ENCODE data around the gene NHS. TPM values are rescaled to one million over a fixed set of nuclear protein-coding genes. Genes with fewer than 3 reads are reported as not detected.

NHS gene
- total RNA-seq, 4 donors from 2014 or later = 5.0 to 8.7 (median 6.2) TPM

DNA sequence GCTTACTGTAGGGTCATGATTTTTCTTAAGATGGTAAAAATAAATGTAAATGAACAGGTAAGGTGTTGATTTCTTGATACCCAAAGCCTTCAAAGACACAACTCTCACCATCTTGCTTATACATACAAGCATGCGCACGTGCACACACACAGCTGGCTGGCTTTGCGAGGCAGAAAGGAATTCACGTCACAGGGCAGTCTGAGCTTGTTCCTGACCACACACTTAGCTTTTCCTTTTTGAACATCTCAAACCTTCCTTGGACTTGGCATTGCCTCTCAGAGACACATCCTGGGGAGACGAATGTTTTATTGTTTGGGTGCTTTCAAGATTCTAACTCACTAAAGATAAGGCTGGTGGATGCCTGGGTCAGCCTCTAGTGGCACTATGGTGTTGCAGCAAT is 175.0 kb downstream of the NHS start:
- peaks cover 0 to 42% (median 14%) of the 10 kb centered on the region in 4 donors for H3K4me1 ChIP-seq
- no peak for DNase-seq (ENCODE audit: extremely low spot score)
- intact Hi-C loops (cut with DNase I) = no loop called here
- no peaks in the 10 kb centered on the region for H3K36me3 ChIP-seq
- no peak overlapping the region for H3K27ac ChIP-seq (replicated peaks in 1 of 4)
- WGBS = 82% methylated on average over 5 of the region's 5 CpGs
- no peak overlapping the region for H3K4me3 ChIP-seq
- H3K9me3 ChIP-seq = no peaks in the 10 kb centered on the region
- no peaks in the 10 kb centered on the region for H3K27me3 ChIP-seq
- TF ChIP-seq EP300 (IDR thresholded peaks at IDR 0.05) (no peak), POLR2A (IDR thresholded peaks at IDR 0.05; ENCODE audit: low read depth) (no peak), CTCF (IDR thresholded peaks at IDR 0.05) (no peak)

DNA sequence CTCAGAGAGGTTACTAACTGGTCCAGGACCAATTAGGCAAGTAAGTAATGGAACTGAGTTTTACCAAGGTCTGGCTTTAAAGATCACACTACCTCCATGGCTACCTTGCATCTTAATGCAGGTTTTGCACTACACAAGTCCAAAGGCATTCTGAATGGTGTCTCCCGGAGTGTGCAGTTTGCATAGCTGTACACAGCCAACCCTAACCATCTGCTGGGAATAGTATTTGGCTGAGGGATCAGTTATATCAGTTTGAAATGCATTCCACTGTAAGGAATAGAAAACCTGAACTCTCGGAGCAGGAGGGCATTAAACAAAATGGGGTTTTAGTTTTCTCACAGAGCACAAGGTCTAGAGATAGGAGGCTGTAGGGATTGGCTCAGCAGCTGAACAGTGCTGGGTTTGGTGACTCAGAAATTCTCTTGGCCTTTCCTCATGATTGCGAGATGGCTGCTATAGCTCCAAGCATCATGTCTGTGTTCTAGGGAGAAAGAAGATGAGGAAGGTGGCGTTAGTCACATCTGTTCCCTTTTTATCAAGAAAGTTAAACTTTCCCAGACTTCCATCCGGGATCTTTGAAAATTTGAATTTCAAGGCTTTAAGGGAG is 177.1 kb downstream of the NHS start:
- Histone ChIP-seq H3K27me3 (no peaks in the 10 kb centered on the region), H3K4me1 (peaks cover 0 to 52% (median 19%) of the 10 kb centered on the region in 4 donors), H3K27ac (replicated peaks in 1 of 4) (no peak overlapping the region), H3K9me3 (no peaks in the 10 kb centered on the region), H3K4me3 (no peak overlapping the region), H3K36me3 (no peaks in the 10 kb centered on the region)
- no peak for TF ChIP-seq CTCF (IDR thresholded peaks at IDR 0.05)
- TF ChIP-seq EP300 (IDR thresholded peaks at IDR 0.05) = no peak
- TF ChIP-seq POLR2A (IDR thresholded peaks at IDR 0.05; ENCODE audit: low read depth) = no peak
- no peak for TF ChIP-seq POLR2AphosphoS5 (IDR thresholded peaks at IDR 0.05)
- WGBS = 80% methylated on average over 5 of the region's 5 CpGs
- intact Hi-C loops (cut with DNase I) = no loop called here
- DNase-seq (ENCODE audit: extremely low spot score) = no peak

GRCh38 chrX:17553469-17553868 is 178.5 kb downstream of the NHS start:
- intact Hi-C loops (cut with DNase I) = no loop called here
- whole genome bisulfite sequencing = 62% methylated on average over 6 of the region's 6 CpGs
- Histone ChIP-seq H3K27me3 (no peaks in the 10 kb centered on the region), H3K4me3 (no peak overlapping the region), H3K36me3 (no peaks in the 10 kb centered on the region), H3K27ac (replicated peaks in 1 of 4) (peak overlapping the region in 1 of 4 donors; percentile 26), H3K9me3 (no peaks in the 10 kb centered on the region), H3K4me1 (peaks cover 0 to 45% (median 17%) of the 10 kb centered on the region in 4 donors)
- no peak for DNase-seq (ENCODE audit: extremely low spot score)
- no peak for TF ChIP-seq CTCF (IDR thresholded peaks at IDR 0.05)
- no peak for TF ChIP-seq POLR2AphosphoS5 (IDR thresholded peaks at IDR 0.05)
- TF ChIP-seq POLR2A (IDR thresholded peaks at IDR 0.05; ENCODE audit: low read depth) = no peak
- TF ChIP-seq EP300 (IDR thresholded peaks at IDR 0.05) = no peak

DNA sequence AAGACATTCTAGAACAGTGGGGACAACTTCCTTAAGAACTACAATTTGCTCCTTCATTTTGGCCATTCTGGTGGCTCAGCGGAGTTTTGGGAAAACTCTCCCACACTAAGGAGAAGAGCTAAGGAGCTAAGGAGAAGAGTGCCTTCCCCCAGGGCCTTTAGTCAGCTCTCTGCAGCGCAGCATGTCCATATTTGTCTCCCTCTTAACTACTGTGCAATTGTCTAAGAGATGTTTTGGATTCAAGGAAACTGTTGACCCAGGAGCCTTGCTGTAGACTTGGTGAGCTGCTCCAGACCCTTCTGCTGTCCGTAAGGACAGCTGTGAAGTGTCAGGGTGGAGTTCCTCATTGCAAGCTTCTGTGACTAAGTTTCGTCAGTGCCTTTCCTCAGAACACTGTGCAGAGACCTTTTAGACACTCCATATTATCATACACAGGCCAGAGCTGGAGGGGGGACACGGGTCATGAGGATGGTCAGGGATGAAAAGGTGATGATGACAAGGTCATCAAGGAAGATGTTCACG is 179.0 kb downstream of the NHS start:
- intact Hi-C loops (cut with DNase I) = no loop called here
- 64% methylated on average over 6 of the region's 6 CpGs for WGBS
- peak overlapping the region in 1 of 4 donors; percentile 26 for H3K27ac ChIP-seq (replicated peaks in 1 of 4)
- H3K4me3 ChIP-seq = no peak overlapping the region
- TF ChIP-seq CTCF (IDR thresholded peaks at IDR 0.05) = no peak
- TF ChIP-seq POLR2A (IDR thresholded peaks at IDR 0.05; ENCODE audit: low read depth) = no peak
- no peak for TF ChIP-seq EP300 (IDR thresholded peaks at IDR 0.05)
- peak in 1 of 2 donors; percentile 34 for TF ChIP-seq POLR2AphosphoS5 (IDR thresholded peaks at IDR 0.05)
- no peak for DNase-seq (ENCODE audit: extremely low spot score)
- H3K36me3 ChIP-seq = no peaks in the 10 kb centered on the region
- H3K4me1 ChIP-seq = peaks cover 0 to 41% (median 17%) of the 10 kb centered on the region in 4 donors
- no peaks in the 10 kb centered on the region for H3K9me3 ChIP-seq
- no peaks in the 10 kb centered on the region for H3K27me3 ChIP-seq

DNA sequence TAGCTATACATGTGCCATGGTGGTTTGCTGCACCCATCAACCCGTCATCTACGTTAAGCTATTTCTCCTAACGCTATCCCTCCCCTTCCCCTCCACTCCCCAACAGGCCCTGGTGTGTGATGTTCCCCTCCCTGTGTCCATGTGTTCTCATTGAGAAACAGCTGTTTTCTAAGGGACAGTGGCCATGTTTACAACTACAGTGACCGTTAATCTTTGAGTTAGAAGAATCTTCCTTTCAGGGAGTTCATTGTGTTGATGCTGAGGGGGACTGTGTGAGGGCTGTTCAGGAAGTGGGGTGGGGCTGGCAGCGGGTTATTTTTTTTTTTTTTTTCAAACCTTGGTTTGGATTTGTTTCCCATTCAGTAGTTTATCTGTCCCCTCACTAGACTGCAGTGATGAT is 179.9 kb downstream of the NHS start:
- no peak for DNase-seq (ENCODE audit: extremely low spot score)
- H3K27ac ChIP-seq (replicated peaks in 1 of 4) = no peak overlapping the region
- H3K27me3 ChIP-seq = no peaks in the 10 kb centered on the region
- no peaks in the 10 kb centered on the region for H3K9me3 ChIP-seq
- H3K4me1 ChIP-seq = peaks cover 0 to 41% (median 22%) of the 10 kb centered on the region in 4 donors
- TF ChIP-seq CTCF (IDR thresholded peaks at IDR 0.05) = no peak
- TF ChIP-seq EP300 (IDR thresholded peaks at IDR 0.05) = no peak
- TF ChIP-seq POLR2A (IDR thresholded peaks at IDR 0.05; ENCODE audit: low read depth) = no peak
- TF ChIP-seq POLR2AphosphoS5 (IDR thresholded peaks at IDR 0.05) = no peak
- H3K4me3 ChIP-seq = no peak overlapping the region
- no peaks in the 10 kb centered on the region for H3K36me3 ChIP-seq
- intact Hi-C loops (cut with DNase I) = no loop called here
- WGBS = 72% methylated on average over 5 of the region's 5 CpGs

All from esophagus muscularis mucosa (tissue), 4 donors.